NCI-H146 (cell line): ENCODE results near the gene ARHGAP26.

Experiments used
- DNase-seq: peaks from one replicate; lab custom pipeline; 2025; lab: John Stamatoyannopoulos, UW

The ARHGAP26 gene, protein sequence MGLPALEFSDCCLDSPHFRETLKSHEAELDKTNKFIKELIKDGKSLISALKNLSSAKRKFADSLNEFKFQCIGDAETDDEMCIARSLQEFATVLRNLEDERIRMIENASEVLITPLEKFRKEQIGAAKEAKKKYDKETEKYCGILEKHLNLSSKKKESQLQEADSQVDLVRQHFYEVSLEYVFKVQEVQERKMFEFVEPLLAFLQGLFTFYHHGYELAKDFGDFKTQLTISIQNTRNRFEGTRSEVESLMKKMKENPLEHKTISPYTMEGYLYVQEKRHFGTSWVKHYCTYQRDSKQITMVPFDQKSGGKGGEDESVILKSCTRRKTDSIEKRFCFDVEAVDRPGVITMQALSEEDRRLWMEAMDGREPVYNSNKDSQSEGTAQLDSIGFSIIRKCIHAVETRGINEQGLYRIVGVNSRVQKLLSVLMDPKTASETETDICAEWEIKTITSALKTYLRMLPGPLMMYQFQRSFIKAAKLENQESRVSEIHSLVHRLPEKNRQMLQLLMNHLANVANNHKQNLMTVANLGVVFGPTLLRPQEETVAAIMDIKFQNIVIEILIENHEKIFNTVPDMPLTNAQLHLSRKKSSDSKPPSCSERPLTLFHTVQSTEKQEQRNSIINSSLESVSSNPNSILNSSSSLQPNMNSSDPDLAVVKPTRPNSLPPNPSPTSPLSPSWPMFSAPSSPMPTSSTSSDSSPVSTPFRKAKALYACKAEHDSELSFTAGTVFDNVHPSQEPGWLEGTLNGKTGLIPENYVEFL

DNA sequence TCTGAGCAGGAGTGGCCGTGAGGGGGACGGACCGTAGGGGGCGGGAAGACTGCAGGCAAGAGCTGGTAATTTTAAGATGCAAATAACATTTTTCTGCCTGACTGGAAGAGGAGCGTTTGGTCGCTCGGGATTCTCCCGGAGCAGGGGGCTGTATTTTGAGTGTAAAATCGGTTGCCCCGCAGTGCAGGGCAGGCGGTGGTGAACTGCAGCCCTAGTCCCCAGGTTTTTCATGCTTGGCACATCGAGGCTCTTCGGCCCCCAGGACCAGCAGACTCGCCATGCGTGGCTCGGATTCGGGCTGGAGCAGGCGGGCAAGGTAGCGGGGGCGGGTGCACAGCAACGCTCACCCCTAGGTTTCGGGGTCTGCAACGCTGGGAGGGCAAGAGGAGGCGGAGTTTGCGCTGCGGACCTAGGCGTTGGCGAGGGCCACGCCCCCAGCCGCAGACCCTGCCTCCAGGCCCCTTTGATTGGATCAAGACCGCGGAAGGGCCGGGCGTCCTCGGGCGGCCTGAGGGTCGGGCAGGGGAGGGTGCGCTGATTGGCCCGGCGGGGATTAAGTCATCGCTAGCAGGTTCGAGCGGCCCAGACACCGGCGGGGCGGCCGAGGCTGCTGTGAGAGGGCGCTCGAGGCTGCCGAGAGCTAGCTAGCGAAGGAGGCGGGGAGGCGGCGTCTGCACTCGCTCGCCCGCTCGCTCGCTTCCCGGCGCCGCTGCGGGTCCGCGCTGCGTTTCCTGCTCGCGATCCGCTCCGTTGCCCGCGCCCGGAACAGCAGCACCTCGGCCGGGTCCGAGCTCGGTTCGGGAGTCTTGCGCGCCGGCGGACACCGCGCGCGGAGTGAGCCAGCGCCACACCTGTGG is at the start of gene ARHGAP26:
ARHGAP26 (plus strand) TSS at position 585 of the 857 bp plus-strand sequence. CDS start 385 bp downstream, outside the sequence.
- DNase-seq = peak; percentile 92

DNA sequence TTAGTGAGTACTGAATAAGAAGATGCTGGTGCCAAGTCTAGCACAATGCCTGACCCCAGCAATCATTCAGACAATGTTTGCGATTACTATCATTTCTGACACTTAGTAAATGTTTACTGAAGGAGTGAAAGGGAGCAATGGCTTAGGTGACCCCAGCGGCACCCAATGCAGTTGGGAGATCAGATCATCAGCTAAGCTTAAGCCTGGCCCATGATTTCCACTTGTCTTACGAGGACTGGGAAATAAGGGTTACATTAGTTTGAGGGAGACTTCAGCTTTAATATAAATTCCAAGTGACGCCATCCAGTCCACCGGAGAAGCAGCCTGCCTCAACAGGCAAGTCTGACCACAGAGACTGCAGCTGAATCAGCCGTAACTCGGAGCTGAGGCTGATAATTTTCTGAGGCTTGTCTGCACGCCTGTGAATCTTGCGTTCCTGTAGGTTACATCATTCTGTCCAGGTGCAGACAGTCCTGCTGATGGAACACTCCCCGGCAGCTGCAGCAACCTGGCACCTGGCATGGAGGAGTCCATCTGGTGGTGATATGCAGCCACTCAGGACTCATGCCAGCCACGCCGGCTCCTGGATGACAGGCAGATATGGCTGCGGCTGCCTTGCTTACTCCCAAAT is 49.4 kb upstream of the ARHGAP26 start:
- DNase-seq = peak; percentile 78

DNA sequence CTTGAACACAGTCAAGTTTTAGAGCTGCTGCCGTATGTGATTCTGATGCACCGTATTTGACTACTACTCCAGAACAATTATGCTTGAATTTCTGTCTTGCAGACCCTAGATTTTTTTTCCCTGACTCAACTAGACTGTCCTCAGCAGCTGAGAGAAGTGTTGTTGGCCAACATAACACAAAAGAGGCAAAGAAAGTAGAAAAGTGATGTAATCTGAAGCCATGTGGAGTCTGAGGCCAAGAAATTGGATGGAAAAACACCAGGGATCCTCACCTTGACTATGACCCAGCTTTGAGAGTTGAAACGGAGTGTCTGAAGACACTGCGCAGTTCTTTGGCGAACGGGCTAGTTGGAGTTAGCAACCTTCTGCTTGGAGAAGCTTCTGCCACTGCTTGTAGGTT is 48.0 kb upstream of the ARHGAP26 start:
- DNase-seq = no peak

DNA sequence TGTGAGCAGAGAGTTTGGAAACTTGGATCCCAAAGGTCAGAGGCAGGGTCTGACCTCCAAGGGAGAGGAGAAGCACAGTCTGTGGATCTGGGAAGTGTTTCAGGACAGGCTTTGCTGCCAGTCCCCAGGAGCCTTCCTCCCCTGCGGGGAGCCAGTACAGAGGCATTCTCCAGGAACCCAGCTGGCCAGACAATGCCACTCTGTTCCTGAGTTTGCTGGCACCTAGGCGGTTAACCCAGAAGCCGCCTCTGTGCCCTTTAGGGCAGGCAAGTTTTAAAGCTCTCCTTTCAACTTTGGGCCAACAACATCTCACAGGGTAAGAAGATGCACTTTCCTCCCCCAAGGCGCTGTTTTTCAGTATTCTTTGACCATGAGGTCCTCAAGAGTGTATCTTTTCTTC is 47.3 kb upstream of the ARHGAP26 start:
- DNase-seq = no peak

- DNase-seq = no peak
Observed at GRCh38 chr5:142724821-142725220, 45.4 kb upstream of the ARHGAP26 start.

GRCh38 chr5:142725231-142726187 is 44.7 kb upstream of the ARHGAP26 start:
- no peak for DNase-seq

GRCh38 chr5:142726188-142726731 is 43.9 kb upstream of the ARHGAP26 start:
- DNase-seq = no peak

- no peak for DNase-seq
Observed at GRCh38 chr5:142727735-142728047, 42.5 kb upstream of the ARHGAP26 start.

GRCh38 chr5:142735323-142736246 is 34.6 kb upstream of the ARHGAP26 start:
- no peak for DNase-seq

DNA sequence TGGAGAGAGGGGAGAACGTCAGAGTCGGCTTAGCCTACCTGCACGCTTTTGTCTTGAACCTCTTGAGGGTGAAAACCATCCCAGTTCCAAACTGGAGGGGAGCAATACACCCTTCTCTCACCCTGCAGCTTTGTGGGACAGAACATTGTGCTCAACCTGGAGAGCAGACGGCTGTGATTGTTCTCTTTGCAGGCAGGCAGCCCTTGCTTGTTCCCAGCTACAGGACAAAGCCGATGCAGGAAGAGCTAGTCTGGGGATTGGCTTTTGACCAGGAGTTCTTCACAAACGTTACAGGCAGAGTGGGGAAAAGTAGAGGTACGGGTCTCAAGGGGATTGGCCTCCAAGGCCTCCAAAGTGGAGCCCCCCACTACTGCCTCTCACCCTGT is 33.9 kb upstream of the ARHGAP26 start:
- DNase-seq = no peak

DNA sequence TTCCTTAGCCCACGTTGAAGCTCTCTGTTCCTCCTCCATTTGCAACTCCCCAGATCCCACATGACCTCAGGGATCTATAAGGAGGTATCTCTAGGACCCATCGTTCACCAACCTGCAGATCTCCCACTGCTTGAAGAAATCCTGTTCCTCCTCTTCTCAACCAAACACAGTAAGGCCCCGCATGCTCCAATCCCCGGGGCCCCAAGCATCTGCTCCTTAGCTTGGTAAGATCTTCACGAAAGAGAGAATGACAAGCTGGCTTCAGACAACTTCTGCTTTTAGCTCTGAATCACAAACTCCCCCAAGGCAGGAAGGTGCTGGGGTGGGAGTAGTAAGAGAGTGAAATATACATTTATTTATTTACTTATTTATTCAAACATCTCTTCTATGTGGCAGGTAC is 33.0 kb upstream of the ARHGAP26 start:
- no peak for DNase-seq

DNA sequence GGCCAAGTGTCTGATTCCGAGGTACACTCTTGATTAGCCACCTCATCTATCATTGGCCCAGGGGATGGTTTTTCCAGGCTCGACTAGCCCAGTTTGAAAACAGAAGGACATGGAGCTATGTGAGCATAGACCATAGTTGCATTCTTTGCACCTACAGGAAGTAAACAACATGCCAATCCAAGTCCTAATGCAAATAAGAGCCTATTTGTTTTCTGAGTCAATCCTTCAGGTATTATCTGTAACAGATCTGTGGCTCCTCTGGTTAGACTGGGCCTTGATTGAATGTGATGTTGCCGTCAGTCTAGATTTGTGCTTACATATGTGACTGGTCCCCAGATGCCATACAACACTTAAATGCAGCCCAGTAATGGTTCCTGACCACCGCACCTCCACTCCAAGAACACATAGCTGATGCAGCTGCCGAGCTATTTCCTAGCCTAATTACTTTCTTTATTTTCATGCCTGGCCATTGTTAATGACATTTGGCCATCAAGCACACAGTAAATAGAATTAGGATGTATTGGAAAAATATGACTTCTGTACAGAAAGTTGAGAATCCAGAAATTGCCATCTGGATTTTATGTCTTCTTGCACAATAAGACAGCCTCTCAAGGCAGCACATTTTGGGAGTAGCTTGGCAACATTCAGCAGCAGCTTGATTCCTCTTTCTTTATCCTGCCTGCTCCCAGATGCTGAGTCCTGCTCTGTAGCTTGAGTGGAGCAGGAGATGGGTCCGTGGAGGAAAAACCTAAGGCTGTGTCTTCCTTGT is 29.5 kb upstream of the ARHGAP26 start:
- DNase-seq = no peak

- no peak for DNase-seq
Observed at GRCh38 chr5:142743592-142744441, 26.4 kb upstream of the ARHGAP26 start.

GRCh38 chr5:142745268-142745667 is 24.9 kb upstream of the ARHGAP26 start:
- no peak for DNase-seq

GRCh38 chr5:142746532-142747433 is 23.4 kb upstream of the ARHGAP26 start:
- DNase-seq = no peak

DNA sequence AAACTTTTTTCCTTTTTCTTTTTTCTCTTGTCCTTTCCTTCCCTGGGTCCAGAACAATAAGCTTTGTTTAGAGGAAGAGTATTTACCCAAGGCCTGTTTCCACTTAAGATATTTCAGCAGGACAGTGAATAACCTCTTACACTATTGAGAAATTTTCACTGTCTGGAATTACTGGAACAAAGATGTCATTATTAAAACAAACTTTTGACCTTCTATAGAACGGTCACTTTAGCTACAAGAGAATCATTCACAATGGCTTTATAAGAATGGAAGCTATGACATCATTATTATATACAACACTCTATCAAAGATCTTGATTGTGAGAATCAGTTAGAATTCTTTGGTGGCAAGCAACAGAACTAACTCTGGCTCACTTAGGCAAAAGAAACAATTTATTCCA is 22.0 kb upstream of the ARHGAP26 start:
- no peak for DNase-seq
